PFSK-1 (cell line): ENCODE measurements around the gene SERTAD4.

ENCODE experiments used
- POLR2AphosphoS5 ChIP-seq: IDR thresholded peaks from 2 replicates; pipeline ENCODE4 v1.6.1; 2012; ENCODE audit warnings: low read depth, mild to moderate bottlenecking, control low read depth, low read length, moderate library complexity
- TF ChIP-seq, protein P1 (sequence below), 2 experiments: IDR thresholded peaks; 2 replicates each; pipeline versions ENCODE4 v1.6.1 to v1.8.0; 2011 to 2012; ENCODE audit warnings: low read depth in 2 of 2, low read length in 2 of 2, control low read depth in 1 of 2, inconsistent platforms in 1 of 2, mild to moderate bottlenecking in 1 of 2, moderate library complexity in 1 of 2; ENCODE audit not compliant: insufficient read depth in 1 of 2

DNA sequence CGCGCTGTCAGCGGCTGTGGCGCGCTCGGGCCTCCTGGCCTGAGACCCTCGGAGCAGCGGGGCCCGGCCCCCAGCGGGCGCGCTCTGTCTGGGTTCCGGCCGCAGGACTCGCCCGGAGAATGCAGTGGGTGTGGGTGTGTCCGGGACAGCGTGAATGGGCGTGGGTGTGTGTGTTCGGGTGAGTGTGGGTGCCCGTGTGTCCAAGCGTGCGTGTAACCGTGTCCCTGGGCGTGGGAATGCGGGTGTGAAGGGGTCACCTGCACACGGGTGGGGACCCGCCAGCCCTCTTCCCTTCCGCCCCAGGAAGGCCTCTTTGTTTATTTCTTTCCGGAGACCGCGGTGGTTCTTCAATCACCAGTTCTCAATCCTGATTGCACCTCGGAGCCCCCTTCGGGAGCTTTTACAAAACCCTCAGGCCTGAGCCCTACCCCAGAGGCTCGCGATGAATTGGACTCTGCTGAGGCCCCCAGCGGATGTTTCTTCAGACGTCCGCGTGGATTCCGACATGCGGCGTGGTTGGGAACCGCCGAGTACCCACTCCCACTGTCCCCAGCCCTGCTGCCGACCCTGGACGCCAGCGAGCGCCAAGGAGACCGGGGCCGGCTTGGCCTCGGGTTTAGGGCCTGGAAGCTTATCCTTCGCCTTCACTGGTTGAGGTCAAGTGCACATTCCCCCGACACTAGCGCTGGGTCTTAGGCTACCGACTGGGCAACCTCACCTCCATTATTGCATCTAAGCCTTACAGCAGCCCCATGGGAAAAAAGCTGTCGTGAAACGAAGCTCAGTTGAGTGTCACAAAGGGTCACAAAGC, 19.3 kb downstream of the SERTAD4 start:
- TF ChIP-seq, protein P1, sequence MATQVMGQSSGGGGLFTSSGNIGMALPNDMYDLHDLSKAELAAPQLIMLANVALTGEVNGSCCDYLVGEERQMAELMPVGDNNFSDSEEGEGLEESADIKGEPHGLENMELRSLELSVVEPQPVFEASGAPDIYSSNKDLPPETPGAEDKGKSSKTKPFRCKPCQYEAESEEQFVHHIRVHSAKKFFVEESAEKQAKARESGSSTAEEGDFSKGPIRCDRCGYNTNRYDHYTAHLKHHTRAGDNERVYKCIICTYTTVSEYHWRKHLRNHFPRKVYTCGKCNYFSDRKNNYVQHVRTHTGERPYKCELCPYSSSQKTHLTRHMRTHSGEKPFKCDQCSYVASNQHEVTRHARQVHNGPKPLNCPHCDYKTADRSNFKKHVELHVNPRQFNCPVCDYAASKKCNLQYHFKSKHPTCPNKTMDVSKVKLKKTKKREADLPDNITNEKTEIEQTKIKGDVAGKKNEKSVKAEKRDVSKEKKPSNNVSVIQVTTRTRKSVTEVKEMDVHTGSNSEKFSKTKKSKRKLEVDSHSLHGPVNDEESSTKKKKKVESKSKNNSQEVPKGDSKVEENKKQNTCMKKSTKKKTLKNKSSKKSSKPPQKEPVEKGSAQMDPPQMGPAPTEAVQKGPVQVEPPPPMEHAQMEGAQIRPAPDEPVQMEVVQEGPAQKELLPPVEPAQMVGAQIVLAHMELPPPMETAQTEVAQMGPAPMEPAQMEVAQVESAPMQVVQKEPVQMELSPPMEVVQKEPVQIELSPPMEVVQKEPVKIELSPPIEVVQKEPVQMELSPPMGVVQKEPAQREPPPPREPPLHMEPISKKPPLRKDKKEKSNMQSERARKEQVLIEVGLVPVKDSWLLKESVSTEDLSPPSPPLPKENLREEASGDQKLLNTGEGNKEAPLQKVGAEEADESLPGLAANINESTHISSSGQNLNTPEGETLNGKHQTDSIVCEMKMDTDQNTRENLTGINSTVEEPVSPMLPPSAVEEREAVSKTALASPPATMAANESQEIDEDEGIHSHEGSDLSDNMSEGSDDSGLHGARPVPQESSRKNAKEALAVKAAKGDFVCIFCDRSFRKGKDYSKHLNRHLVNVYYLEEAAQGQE (IDR thresholded peaks at IDR 0.05; ENCODE audit: insufficient read depth in 1 of 2, low read depth in 2 of 2, low read length in 2 of 2): no peak
- TF ChIP-seq POLR2AphosphoS5: no peak
